Measurements from ENCODE around the gene OPCML. TPM values are rescaled to one million over a fixed set of nuclear protein-coding genes. Genes with fewer than 3 reads are reported as not detected.

The OPCML gene
- total RNA-seq, 1 donor from 2014 or later, result 4.1 TPM

DNA sequence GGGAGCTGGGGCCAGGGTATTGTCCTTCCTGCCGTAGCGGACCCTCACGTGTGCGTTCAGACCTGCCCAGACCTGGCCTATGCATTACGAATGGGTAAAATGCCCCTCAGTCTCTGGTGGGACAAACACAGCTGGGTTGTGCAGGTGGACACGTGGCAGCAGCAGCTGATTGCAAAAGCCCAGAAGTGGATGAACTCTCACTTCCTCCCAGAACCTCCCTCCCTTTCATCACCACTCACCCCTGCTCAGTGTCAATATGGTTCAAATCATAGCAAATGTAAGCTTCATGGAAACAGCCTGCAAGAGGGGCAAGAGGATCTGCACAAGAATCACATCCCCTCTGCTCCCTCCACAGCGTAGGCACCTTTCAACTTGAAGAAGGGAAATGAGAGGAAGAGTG is 352.1 kb downstream of the OPCML start:
- TF ChIP-seq, protein P1, sequence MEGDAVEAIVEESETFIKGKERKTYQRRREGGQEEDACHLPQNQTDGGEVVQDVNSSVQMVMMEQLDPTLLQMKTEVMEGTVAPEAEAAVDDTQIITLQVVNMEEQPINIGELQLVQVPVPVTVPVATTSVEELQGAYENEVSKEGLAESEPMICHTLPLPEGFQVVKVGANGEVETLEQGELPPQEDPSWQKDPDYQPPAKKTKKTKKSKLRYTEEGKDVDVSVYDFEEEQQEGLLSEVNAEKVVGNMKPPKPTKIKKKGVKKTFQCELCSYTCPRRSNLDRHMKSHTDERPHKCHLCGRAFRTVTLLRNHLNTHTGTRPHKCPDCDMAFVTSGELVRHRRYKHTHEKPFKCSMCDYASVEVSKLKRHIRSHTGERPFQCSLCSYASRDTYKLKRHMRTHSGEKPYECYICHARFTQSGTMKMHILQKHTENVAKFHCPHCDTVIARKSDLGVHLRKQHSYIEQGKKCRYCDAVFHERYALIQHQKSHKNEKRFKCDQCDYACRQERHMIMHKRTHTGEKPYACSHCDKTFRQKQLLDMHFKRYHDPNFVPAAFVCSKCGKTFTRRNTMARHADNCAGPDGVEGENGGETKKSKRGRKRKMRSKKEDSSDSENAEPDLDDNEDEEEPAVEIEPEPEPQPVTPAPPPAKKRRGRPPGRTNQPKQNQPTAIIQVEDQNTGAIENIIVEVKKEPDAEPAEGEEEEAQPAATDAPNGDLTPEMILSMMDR (IDR thresholded peaks at IDR 0.05; ENCODE audit: unreplicated experiment), result no peak
- no peaks in the 10 kb centered on the region for H3K9me3 Mint-ChIP-seq (ENCODE audit: unreplicated experiment)
- H3K36me3 Mint-ChIP-seq (ENCODE audit: low read depth, unreplicated experiment), result no peaks in the 10 kb centered on the region
- H3K27me3 Mint-ChIP-seq (ENCODE audit: unreplicated experiment), result peaks cover 2% of the 10 kb centered on the region
- H3K27ac Mint-ChIP-seq (ENCODE audit: unreplicated experiment), result no peak overlapping the region
- peaks cover 2% of the 10 kb centered on the region for H3K4me1 Mint-ChIP-seq (ENCODE audit: unreplicated experiment)
- DNase-seq (ENCODE audit: low spot score), result no peak
- H3K4me3 Mint-ChIP-seq (ENCODE audit: unreplicated experiment), result no peak overlapping the region

DNA sequence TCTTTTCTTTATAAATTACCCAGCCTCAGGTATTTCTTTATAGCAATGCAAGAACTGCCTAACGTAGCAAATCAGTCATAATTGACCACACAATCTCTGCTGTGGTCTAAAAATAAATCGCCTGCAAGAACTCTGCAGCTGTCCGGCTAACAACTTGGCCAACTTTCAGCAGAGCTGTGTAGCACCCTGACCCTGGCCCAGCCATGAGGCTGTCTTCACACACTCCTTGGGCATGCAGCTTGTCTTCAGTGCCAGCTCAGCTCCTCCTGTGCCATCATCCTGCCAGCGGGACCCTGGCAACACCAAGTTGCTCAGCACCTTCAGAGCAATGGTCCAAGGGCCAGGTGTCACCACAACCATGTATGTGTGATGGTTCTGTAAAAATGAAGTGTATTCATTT is 355.6 kb downstream of the OPCML start:
- peaks cover 18% of the 10 kb centered on the region for H3K4me1 Mint-ChIP-seq (ENCODE audit: unreplicated experiment)
- peaks cover 2% of the 10 kb centered on the region for H3K27me3 Mint-ChIP-seq (ENCODE audit: unreplicated experiment)
- DNase-seq (ENCODE audit: low spot score), result no peak
- H3K4me3 Mint-ChIP-seq (ENCODE audit: unreplicated experiment), result no peak overlapping the region
- TF ChIP-seq, protein P1 (IDR thresholded peaks at IDR 0.05; ENCODE audit: unreplicated experiment), result no peak
- no peaks in the 10 kb centered on the region for H3K9me3 Mint-ChIP-seq (ENCODE audit: unreplicated experiment)
- no peaks in the 10 kb centered on the region for H3K36me3 Mint-ChIP-seq (ENCODE audit: low read depth, unreplicated experiment)
- no peak overlapping the region for H3K27ac Mint-ChIP-seq (ENCODE audit: unreplicated experiment)

DNA sequence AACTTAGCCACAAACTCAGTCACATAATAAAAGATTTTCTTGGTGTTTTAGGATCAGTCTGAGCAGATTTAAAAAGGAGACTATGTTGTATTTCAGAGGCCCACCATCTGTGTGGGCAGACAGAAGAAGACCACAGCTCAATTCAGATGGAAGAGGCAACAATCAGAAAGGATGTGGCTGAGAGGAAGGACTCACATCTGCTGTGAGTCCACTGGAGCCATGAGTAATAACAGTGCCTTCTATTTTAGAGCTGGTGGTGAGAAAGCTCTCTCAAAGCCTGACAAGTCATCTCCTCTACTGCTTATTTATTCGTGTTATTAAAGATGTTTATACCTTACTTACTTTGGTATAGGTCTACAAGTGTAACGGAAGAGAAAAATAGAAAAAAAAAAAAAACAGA is 357.2 kb downstream of the OPCML start:
- DNase-seq (ENCODE audit: low spot score), result no peak
- Mint-ChIP-seq H3K4me1 (ENCODE audit: unreplicated experiment) (peaks cover 23% of the 10 kb centered on the region), H3K9me3 (ENCODE audit: unreplicated experiment) (no peaks in the 10 kb centered on the region), H3K27me3 (ENCODE audit: unreplicated experiment) (peaks cover 2% of the 10 kb centered on the region), H3K27ac (ENCODE audit: unreplicated experiment) (no peak overlapping the region), H3K4me3 (ENCODE audit: unreplicated experiment) (no peak overlapping the region), H3K36me3 (ENCODE audit: low read depth, unreplicated experiment) (no peaks in the 10 kb centered on the region)
- TF ChIP-seq, protein P1 (IDR thresholded peaks at IDR 0.05; ENCODE audit: unreplicated experiment), result no peak

DNA sequence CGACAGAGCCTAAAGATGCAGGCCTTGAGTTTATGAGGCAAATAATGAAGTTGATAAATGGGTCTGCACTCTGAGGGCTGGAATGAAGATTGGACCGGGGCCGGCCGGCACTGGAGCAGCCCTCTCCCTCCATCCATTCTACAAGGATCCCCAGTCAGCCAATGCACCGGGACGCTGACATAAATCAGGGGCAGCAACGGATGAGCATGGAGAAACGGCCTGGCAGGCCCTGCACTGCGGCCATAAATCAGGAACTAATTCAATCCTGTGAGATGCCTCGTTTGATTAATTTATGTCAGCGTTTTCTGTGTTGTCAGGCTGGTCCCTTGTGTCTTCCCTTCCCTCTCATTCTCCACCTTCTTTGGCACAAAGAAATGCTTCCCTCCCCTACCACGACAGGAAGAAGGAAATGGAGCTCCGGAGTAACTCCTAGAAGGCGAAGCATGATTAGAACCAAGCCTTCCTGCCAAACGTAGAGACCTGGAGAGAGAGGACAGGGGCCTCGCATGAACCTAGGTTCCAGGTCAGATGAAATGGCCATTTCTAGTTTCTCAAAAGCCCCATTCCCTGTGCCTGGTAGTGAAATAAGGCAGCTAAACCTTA is 358.4 kb downstream of the OPCML start:
- Mint-ChIP-seq H3K9me3 (ENCODE audit: unreplicated experiment) (no peaks in the 10 kb centered on the region), H3K27ac (ENCODE audit: unreplicated experiment) (no peak overlapping the region), H3K36me3 (ENCODE audit: low read depth, unreplicated experiment) (no peaks in the 10 kb centered on the region), H3K27me3 (ENCODE audit: unreplicated experiment) (peaks cover 2% of the 10 kb centered on the region), H3K4me1 (ENCODE audit: unreplicated experiment) (peaks cover 23% of the 10 kb centered on the region), H3K4me3 (ENCODE audit: unreplicated experiment) (no peak overlapping the region)
- no peak for DNase-seq (ENCODE audit: low spot score)
- TF ChIP-seq, protein P1 (IDR thresholded peaks at IDR 0.05; ENCODE audit: unreplicated experiment), result no peak

DNA sequence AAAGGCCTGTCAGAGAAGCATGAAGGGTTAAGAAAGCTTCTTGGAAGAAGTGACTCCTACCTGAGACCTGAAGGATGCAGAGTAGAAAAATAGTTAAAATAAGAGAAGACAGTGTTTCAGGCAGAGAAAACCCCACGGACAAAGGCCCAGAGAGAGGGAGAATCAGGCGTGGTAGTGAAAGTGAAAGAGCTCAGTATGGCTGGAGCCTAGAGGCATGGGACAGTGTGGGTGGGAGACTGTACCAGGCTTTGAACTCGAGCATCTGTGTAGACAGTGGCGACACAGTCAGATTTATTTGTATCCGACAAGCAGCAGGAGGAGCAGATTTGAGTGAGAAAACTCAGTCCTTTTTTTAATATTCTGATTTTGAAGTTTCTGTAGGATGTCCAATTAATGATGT is 360.0 kb downstream of the OPCML start:
- no peaks in the 10 kb centered on the region for H3K36me3 Mint-ChIP-seq (ENCODE audit: low read depth, unreplicated experiment)
- H3K27ac Mint-ChIP-seq (ENCODE audit: unreplicated experiment), result no peak overlapping the region
- TF ChIP-seq, protein P1 (IDR thresholded peaks at IDR 0.05; ENCODE audit: unreplicated experiment), result no peak
- H3K27me3 Mint-ChIP-seq (ENCODE audit: unreplicated experiment), result no peaks in the 10 kb centered on the region
- no peak for DNase-seq (ENCODE audit: low spot score)
- H3K9me3 Mint-ChIP-seq (ENCODE audit: unreplicated experiment), result no peaks in the 10 kb centered on the region
- H3K4me1 Mint-ChIP-seq (ENCODE audit: unreplicated experiment), result peaks cover 23% of the 10 kb centered on the region
- no peak overlapping the region for H3K4me3 Mint-ChIP-seq (ENCODE audit: unreplicated experiment)
